A375 (cell line): ENCODE data around the gene CCDC63. TPM values are rescaled to one million over a fixed set of nuclear protein-coding genes. Genes with fewer than 3 reads are reported as not detected.

Experiments
- total RNA-seq: library from RNA; depleted of rRNA; stranded (reverse); fragments of >200 nt; shearing (Covaris generic); gene quantifications from 2 replicates; pipeline ENCODE4 v1.2.3, GENCODE V29; 2014; rRNA removed

CCDC63 gene
- total RNA-seq = not detected in 2 replicates

DNA sequence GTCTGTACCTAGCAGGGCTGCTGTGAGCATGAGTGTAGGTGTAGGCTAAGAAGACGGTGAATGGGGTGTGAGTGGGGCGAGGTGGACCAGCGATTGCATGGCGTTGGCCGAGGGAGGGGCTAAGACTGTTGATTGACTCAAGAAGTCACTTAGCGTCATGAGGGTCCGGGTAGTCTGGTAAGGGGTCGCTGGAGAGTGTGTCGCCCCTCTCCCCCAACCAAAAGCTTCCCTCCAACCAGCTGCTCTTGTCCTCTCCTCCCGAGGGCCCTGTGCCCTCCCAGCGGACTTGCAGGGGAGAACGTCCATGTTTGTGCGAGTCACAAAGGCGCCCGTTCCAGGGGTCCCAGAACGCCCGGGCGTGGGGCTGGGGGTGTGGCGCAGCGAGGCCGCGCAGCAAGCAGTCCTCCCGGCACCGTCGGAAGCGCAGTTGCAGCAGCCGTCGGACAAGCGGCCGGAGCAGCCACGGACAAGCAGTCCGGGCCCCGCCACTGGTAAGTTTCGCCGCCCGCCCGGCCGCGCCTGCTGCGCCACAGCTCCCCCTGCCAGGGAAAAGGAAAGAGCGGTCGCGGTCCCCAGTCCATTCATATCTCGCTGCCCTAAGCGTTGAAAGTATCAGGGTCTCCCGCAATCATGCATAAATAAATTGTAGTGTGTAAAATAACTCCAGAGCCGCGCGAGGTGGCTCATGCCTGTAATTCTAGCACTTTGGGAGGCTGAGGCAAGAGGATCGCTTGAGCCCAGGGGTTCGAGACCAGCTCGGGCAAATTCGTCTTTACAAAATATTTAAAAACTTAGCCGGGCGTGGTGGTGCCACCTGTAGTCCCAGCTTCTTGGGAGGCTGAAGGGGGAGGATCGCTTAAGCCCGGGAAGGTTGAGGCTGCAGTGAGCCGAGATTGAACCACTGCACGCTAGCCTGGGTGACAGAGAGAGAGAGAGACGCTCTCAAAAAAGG, at the start of gene CCDC63:
Gene CCDC63, plus strand, starts transcription at position 373 of the 952 bp plus-strand sequence. CDS start 5,968 bp downstream, outside the sequence.

DNA sequence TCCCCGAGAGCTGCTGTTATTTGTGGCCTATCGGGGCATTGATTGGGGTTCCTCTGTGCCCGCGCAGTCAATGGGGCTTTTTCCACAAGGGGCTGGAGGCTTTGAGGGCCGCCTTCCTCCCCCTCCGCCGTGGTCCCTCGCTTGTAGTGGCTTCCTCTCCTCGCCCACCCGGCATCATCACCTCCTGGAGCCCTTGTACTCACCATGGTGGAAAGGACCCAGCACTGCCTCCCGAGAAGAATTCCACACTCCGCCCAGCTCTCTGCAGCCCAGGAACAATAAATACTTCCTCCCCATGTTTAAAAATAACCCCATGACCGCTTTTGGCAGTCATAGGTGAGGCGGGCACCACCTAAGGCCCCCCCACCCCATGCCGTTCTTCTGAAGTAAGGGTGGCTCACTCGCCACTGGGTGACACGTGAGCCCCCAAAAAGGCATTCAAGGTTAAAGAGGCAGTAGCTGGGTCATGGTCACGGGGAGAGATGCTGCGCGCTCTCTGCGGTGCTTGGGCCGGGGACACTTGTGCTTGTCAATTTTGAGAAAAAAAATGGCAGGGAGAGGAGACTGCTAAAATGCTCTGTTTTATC, 73.6 kb downstream of the CCDC63 start, which contains the start of gene MYL2:
Gene MYL2, minus strand, starts transcription at position 256 of the 587 bp plus-strand sequence. Its CDS starts 50 bp downstream, at position 206.

Other genes with a start within 250 kb of the CCDC63 start
- 19.7 and 28.1 TPM in 2 replicates for gene TCTN1, start 232.9 kb upstream of the CCDC63 start, total RNA-seq
- 0.11 and 0.30 TPM in 2 replicates for gene HVCN1, start 157.9 kb upstream of the CCDC63 start, total RNA-seq
- 131 and 145 TPM in 2 replicates for gene PPP1CC, start 104.1 kb upstream of the CCDC63 start, total RNA-seq
- gene MYL2, start 73.6 kb downstream of the CCDC63 start, total RNA-seq = not detected in 2 replicates
- not detected in 2 replicates for gene CUX2, start 187.2 kb downstream of the CCDC63 start, total RNA-seq